CD14-positive monocyte (primary cell): ENCODE data around the gene HOXC13. TPM values are rescaled to one million over a fixed set of nuclear protein-coding genes. Genes with fewer than 3 reads are reported as not detected.

Experiments
- DNase-seq, 3 donors: peaks; one replicate each; pipeline ENCODE4 v3.0.0-alpha.2; 2011 to 2022
- H2AFZ ChIP-seq: 2 replicates; pipeline ENCODE4 v1.6.0; 2012; ENCODE audit warnings: mild to moderate bottlenecking, low read depth, low read length, inconsistent platforms; ENCODE audit not compliant: insufficient read depth, poor library complexity, severe bottlenecking
- H3K27ac ChIP-seq, 2 donors: 1 replicate in 1 of 2; 2 replicates in 1 of 2; pipeline ENCODE4 v1.5.1; 2012 to 2013; ENCODE audit warnings: low read length in 2 of 2, control low read depth in 1 of 2, inconsistent platforms in 1 of 2, low read depth in 1 of 2, mild to moderate bottlenecking in 1 of 2
- H3K27me3 ChIP-seq, 2 donors: one replicate each; pipeline versions ENCODE4 v1.6.0 to v1.6.1; 2011 to 2013; ENCODE audit warnings: low read length in 2 of 2; ENCODE audit not compliant: control insufficient read depth in 2 of 2, insufficient read depth in 2 of 2
- H3K36me3 ChIP-seq, 2 donors: replicated peaks in 1 of 2; 1 replicate in 1 of 2; 2 replicates in 1 of 2; pipeline versions ENCODE4 v1.5.1 to v1.6.1; 2012 to 2013; ENCODE audit warnings: low read length in 2 of 2, control low read depth in 1 of 2, inconsistent platforms in 1 of 2, mild to moderate bottlenecking in 1 of 2; ENCODE audit not compliant: insufficient read depth in 2 of 2, control insufficient read depth in 1 of 2
- H3K4me1 ChIP-seq, 2 donors: 1 replicate in 1 of 2; 2 replicates in 1 of 2; pipeline versions ENCODE4 v1.5.1 to v1.6.1; 2012 to 2013; ENCODE audit warnings: low read length in 2 of 2, control low read depth in 1 of 2, inconsistent platforms in 1 of 2, mild to moderate bottlenecking in 1 of 2, moderate library complexity in 1 of 2; ENCODE audit not compliant: insufficient read depth in 2 of 2, control insufficient read depth in 1 of 2
- H3K4me2 ChIP-seq: replicated peaks from 2 replicates; pipeline ENCODE3; 2012; ENCODE audit warnings: low read length, moderate library complexity, mild to moderate bottlenecking; ENCODE audit not compliant: poor library complexity, severe bottlenecking; ENCODE audit errors: extremely low read depth
- H3K4me3 ChIP-seq, 3 experiments: fragments of 200-600 bp in 1 of 3; sonication (generic) in 1 of 3; replicated peaks in 1 of 3; 1 replicate in 2 of 3; 2 replicates in 1 of 3; pipeline ENCODE4 v1.5.1; 2011 to 2013; ENCODE audit warnings: low read length in 3 of 3, mild to moderate bottlenecking in 3 of 3, control low read depth in 2 of 3, low read depth in 2 of 3, inconsistent platforms in 1 of 3, moderate library complexity in 1 of 3
- H3K79me2 ChIP-seq: 2 replicates; pipeline ENCODE4 v1.6.0; 2012; ENCODE audit warnings: mild to moderate bottlenecking, control low read depth, inconsistent platforms, low read length, moderate library complexity; ENCODE audit not compliant: insufficient read depth
- H3K9ac ChIP-seq: 2 replicates; pipeline ENCODE4 v1.6.0; 2017; ENCODE audit warnings: low read length, mild to moderate bottlenecking; ENCODE audit not compliant: insufficient read depth, poor library complexity, severe bottlenecking
- H3K9me3 ChIP-seq, 2 donors: replicated peaks in 1 of 2; 1 replicate in 1 of 2; 2 replicates in 1 of 2; pipeline versions ENCODE4 v1.5.1 to v1.6.1; 2012 to 2013; ENCODE audit warnings: low read length in 2 of 2, control low read depth in 1 of 2; ENCODE audit not compliant: control insufficient read depth in 1 of 2, insufficient read depth in 1 of 2
- H4K20me1 ChIP-seq: 2 replicates; pipeline ENCODE4 v1.6.0; 2012; ENCODE audit warnings: mild to moderate bottlenecking, low read length, control low read depth, moderate library complexity; ENCODE audit not compliant: insufficient read depth
- H3K27ac Mint-ChIP-seq, 7 donors: one replicate each; pipeline ENCODE4 v1.8.0; 2020; ENCODE audit warnings: mild to moderate bottlenecking in 7 of 7, mixed read lengths in 7 of 7, moderate library complexity in 6 of 7, inconsistent platforms in 2 of 7
- H3K27me3 Mint-ChIP-seq, 3 donors: one replicate each; pipeline ENCODE4 v1.8.0; 2021 to 2022; ENCODE audit warnings: low read depth in 3 of 3, mild to moderate bottlenecking in 3 of 3, mixed read lengths in 3 of 3, moderate library complexity in 3 of 3, inconsistent platforms in 1 of 3
- H3K36me3 Mint-ChIP-seq, 2 donors: one replicate each; pipeline ENCODE4 v1.8.0; 2020; ENCODE audit warnings: mixed read lengths in 2 of 2, inconsistent platforms in 1 of 2, mild to moderate bottlenecking in 1 of 2
- H3K4me1 Mint-ChIP-seq: one replicate; pipeline ENCODE4 v1.8.0; 2020; ENCODE audit warnings: mild to moderate bottlenecking, mixed read lengths
- H3K4me3 Mint-ChIP-seq, 2 donors: one replicate each; pipeline ENCODE4 v1.8.0; 2020; ENCODE audit warnings: mild to moderate bottlenecking in 2 of 2, mixed read lengths in 2 of 2, moderate library complexity in 1 of 2
- H3K9me3 Mint-ChIP-seq, 7 donors: one replicate each; pipeline ENCODE4 v1.8.0; 2020 to 2022; ENCODE audit warnings: mixed read lengths in 7 of 7, mild to moderate bottlenecking in 6 of 7, moderate library complexity in 6 of 7, inconsistent platforms in 2 of 7
- CTCF ChIP-seq: fragments of 200-600 bp; IDR thresholded peaks from one replicate; pipeline ENCODE4 v1.8.0; 2022; ENCODE audit warnings: antibody characterized with exemption, mild to moderate bottlenecking
- WGBS: methylation state at CpG from one replicate; pipeline ENCODE4 v1.1.5; 2013; ENCODE audit warnings: missing lambda C conversion rate; ENCODE audit not compliant: insufficient coverage; 5-methylcytosine and 5-hydroxymethylcytosine counted together
- intact Hi-C, 2 donors: fragments of 100-400 bp; cut with micrococcal nuclease; formaldehyde crosslinking; loops; one replicate each; pipeline versions ENCODE4 v1.15.0 to v1.15.1; 2023
- polyA plus RNA-seq, 3 donors: library from polyadenylated mRNA; depleted of rRNA in 1 of 3; unstranded in 2 of 3; stranded (reverse) in 1 of 3; fragments of 300-500 nt in 2 of 3; fragments of >200 nt in 1 of 3; fragmentation: Illumina TruSeq in 2 of 3; gene quantifications; 1 replicate in 2 of 3; 2 replicates in 1 of 3; pipeline ENCODE4 v1.2.3, GENCODE V29; 2012 to 2021

HOXC13 gene
- polyA plus RNA-seq, 3 donors = not detected

GRCh38 chr12:53952871-53953734, 14.5 kb downstream of the HOXC13 start:
- Histone ChIP-seq H3K79me2 (no peaks in the 10 kb centered on the region), H3K27me3 (peaks cover 92 to 99% of the 10 kb centered on the region in 2 donors), H3K9me3 (peaks cover 3 to 87% of the 10 kb centered on the region in 2 donors), H3K9ac (no peak overlapping the region), H2AFZ (no peak overlapping the region), H3K4me3 (no peak overlapping the region), H3K36me3 (no peaks in the 10 kb centered on the region), H3K27ac (no peak overlapping the region), H3K4me2 (no peak overlapping the region), H3K4me1 (no peaks in the 10 kb centered on the region), H4K20me1 (no peaks in the 10 kb centered on the region)
- H3K9me3 Mint-ChIP-seq = peaks cover 0 to 60% (median 21%) of the 10 kb centered on the region in 7 donors
- peaks cover 6% of the 10 kb centered on the region for H3K4me1 Mint-ChIP-seq
- peak overlapping the region in 1 of 7 donors; percentile 31 for H3K27ac Mint-ChIP-seq
- intact Hi-C loops = loop anchor here in 1 of 2 donors (5.0 kb wide), 1 partner anchor 44 kb away; no protein-coding TSS in a partner anchor
- DNase-seq = no peak
- peak overlapping the region in 1 of 2 donors; percentile 62 for H3K4me3 Mint-ChIP-seq
- TF ChIP-seq CTCF = no peak
- WGBS = 6% methylated on average over 25 of the region's 38 CpGs
- peaks cover 97 to 99% (median 97%) of the 10 kb centered on the region in 3 donors for H3K27me3 Mint-ChIP-seq
- H3K36me3 Mint-ChIP-seq = peaks cover 2 to 12% of the 10 kb centered on the region in 2 donors

DNA sequence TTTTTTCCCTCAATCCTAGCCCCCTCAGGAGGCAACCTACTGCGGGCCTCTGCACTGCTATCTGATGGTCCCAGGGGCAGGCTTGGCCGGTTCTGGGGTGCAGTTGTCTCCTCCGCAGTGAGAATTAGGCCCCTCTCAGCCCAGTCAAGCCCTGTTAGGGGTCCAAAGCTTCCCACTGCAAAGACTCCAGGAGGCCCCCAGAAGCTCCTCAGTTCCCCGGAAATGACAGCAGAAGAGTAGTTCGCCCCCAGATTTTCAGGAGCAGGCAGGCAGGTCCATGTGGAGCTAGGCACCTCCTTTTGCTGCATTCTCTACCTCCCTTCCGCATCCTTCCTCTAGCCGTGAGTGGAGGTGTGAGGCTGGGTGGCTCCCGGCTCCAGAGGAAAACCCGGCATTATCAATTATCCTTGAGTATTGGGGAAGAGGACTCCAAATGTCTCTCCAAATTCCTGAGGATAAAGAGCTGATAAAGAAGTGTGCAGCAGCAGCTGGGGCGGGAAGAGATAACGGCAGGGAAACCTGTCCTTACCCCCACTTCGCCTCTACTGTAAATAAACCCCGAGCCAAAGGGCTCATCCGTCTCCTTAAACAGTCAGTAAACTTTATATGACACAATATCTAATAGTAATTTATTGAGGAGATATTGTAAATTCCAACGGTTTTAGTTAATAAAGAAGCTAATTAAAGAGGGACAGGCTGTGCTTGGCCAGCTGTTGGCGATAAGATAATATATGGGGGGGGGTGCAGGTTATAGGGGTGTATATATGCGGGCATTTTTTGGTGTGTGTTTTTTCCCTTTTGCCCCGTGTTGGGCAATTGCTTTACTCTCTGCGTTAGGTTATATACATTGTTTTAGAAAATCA, 15.4 kb downstream of the HOXC13 start:
- peaks cover 0 to 60% (median 27%) of the 10 kb centered on the region in 7 donors for H3K9me3 Mint-ChIP-seq
- peak overlapping the region in 1 of 2 donors; percentile 62 for H3K4me3 Mint-ChIP-seq
- peaks cover 95 to 99% (median 95%) of the 10 kb centered on the region in 3 donors for H3K27me3 Mint-ChIP-seq
- no peak overlapping the region for H3K4me3 ChIP-seq
- no peaks in the 10 kb centered on the region for H3K36me3 ChIP-seq
- no peaks in the 10 kb centered on the region for H4K20me1 ChIP-seq
- H2AFZ ChIP-seq = no peak overlapping the region
- H3K27ac Mint-ChIP-seq = no peak overlapping the region
- H3K4me2 ChIP-seq = no peak overlapping the region
- intact Hi-C loops = loop anchor here in 1 of 2 donors (5.0 kb wide), 1 partner anchor 43 kb away; no protein-coding TSS in a partner anchor
- peaks cover 3 to 85% of the 10 kb centered on the region in 2 donors for H3K9me3 ChIP-seq
- H3K27me3 ChIP-seq = peaks cover 92 to 99% of the 10 kb centered on the region in 2 donors
- H3K36me3 Mint-ChIP-seq = peaks cover 2 to 12% of the 10 kb centered on the region in 2 donors
- H3K4me1 ChIP-seq = no peaks in the 10 kb centered on the region
- DNase-seq = no peak
- H3K79me2 ChIP-seq = no peaks in the 10 kb centered on the region
- no peak overlapping the region for H3K9ac ChIP-seq
- no peak for TF ChIP-seq CTCF
- WGBS = 16% methylated on average over 4 of the region's 19 CpGs
- H3K27ac ChIP-seq = no peak overlapping the region
- H3K4me1 Mint-ChIP-seq = peaks cover 6% of the 10 kb centered on the region
